GM12891 (cell line): Measurements from ENCODE around the gene GPATCH11.

Source experiments
- PAX5 ChIP-seq: IDR thresholded peaks from 2 replicates; pipeline ENCODE4 v1.6.1; 2011; ENCODE audit warnings: low read length, moderate library complexity, mild to moderate bottlenecking; ENCODE audit not compliant: insufficient read depth, severe bottlenecking
- POLR2A ChIP-seq: IDR thresholded peaks from 2 replicates; pipeline ENCODE4 v1.6.1; 2011; ENCODE audit warnings: low read depth, low read length, control low read depth
- POLR2AphosphoS5 ChIP-seq: IDR thresholded peaks from 2 replicates; pipeline ENCODE4 v1.6.1; 2011; ENCODE audit warnings: low read depth, low read length, control low read depth
- POU2F2 ChIP-seq: IDR thresholded peaks from 2 replicates; pipeline ENCODE4 v1.6.1; 2011; ENCODE audit warnings: low read depth, mild to moderate bottlenecking, control low read depth, low read length, moderate library complexity
- SPI1 ChIP-seq: IDR thresholded peaks from 2 replicates; pipeline ENCODE4 v1.6.1; 2011; ENCODE audit warnings: low read depth, low read length, control low read depth
- TAF1 ChIP-seq: IDR thresholded peaks from 2 replicates; pipeline ENCODE4 v1.6.1; 2011; ENCODE audit warnings: low read depth, low read length, control low read depth

GRCh38 chr2:37090019-37090477 lies 5.7 kb downstream of the GPATCH11 start:
- TF ChIP-seq POLR2AphosphoS5 = peak; percentile 53; the same call in 1 of the 2 replicates
- TF ChIP-seq POLR2A = peak; percentile 41; the same call in 1 of the 2 replicates
- no peak for TF ChIP-seq TAF1
- TF ChIP-seq SPI1 = peak; percentile 99
- no peak for TF ChIP-seq PAX5
- TF ChIP-seq POU2F2 = no peak
